ENCODE measurements around the gene KCNN1.
A peak's percentile ranks its signal among the peaks of the same experiment; 100 is the strongest.
"Not testable (repeated sequence)": the region's sequence is repeated elsewhere in the genome, so short reads cannot be mapped to it uniquely, and the experiment has no call there.

The KCNN1 gene

DNA sequence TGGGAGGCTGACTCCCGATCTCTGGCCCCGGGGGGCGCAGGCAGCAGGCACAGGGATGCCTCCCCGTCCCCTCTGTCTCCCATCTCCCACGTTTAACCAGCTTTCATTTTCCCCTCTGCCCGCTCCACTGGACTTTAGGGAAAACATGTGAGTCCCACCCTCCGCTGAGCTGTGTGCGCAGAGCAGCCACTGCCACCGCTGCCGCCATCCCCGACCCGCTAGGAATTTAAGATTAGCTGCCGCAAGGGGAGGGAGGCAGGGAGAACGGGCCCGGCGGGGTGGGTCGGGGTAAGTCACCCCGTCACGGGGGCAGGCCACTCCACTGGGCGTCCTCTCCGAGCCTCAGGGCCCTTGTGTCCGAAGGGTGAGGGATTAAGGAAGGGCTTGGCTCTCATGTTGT is 15.5 kb downstream of the KCNN1 start (continued):
- TF ChIP-seq ZFP3 (tag by site-specific recombination; IDR thresholded peaks at IDR 0.05; ENCODE audit: low read depth) (no peak), ZXDB (tag by site-specific recombination; IDR thresholded peaks at IDR 0.05) (no peak), SETDB1 (IDR thresholded peaks at IDR 0.05; ENCODE audit: insufficient read length, low read length) (no peak), ZEB2 (tag by site-specific recombination; IDR thresholded peaks at IDR 0.05) (no peak)

GRCh38 chr19:17985037-17985818 is 18.3 kb downstream of the KCNN1 start:
- TF ChIP-seq ZNF10 (tag by site-specific recombination; IDR thresholded peaks at IDR 0.05) (peak; percentile 20; the same call in 1 of the 2 replicates), ATF2 (tag by site-specific recombination; IDR thresholded peaks at IDR 0.05; ENCODE audit: low read depth) (peak; percentile 75; the same call in 1 of the 2 replicates), GLIS2 (tag by site-specific recombination; IDR thresholded peaks at IDR 0.05) (peak; percentile 34; the same call in 1 of the 2 replicates), ZFP37 (tag by site-specific recombination; IDR thresholded peaks at IDR 0.05) (no peak), ZNF777 (tag by site-specific recombination; IDR thresholded peaks at IDR 0.05; ENCODE audit: borderline replicate concordance) (no peak), ZNF629 (tag by site-specific recombination; IDR thresholded peaks at IDR 0.05) (peak; percentile 30; the same call in 1 of the 2 replicates)
- TF ChIP-seq, protein P1, sequence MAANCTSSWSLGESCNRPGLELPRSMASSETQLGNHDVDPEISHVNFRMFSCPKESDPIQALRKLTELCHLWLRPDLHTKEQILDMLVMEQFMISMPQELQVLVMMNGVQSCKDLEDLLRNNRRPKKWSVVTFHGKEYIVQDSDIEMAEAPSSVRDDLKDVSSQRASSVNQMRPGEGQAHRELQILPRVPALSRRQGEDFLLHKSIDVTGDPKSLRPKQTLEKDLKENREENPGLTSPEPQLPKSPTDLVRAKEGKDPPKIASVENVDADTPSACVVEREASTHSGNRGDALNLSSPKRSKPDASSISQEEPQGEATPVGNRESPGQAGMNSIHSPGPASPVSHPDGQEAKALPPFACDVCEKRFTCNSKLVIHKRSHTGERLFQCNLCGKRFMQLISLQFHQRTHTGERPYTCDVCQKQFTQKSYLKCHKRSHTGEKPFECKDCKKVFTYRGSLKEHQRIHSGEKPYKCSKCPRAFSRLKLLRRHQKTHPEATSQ (tag by site-specific recombination; IDR thresholded peaks at IDR 0.05): no peak
- TF ChIP-seq, protein P2, sequence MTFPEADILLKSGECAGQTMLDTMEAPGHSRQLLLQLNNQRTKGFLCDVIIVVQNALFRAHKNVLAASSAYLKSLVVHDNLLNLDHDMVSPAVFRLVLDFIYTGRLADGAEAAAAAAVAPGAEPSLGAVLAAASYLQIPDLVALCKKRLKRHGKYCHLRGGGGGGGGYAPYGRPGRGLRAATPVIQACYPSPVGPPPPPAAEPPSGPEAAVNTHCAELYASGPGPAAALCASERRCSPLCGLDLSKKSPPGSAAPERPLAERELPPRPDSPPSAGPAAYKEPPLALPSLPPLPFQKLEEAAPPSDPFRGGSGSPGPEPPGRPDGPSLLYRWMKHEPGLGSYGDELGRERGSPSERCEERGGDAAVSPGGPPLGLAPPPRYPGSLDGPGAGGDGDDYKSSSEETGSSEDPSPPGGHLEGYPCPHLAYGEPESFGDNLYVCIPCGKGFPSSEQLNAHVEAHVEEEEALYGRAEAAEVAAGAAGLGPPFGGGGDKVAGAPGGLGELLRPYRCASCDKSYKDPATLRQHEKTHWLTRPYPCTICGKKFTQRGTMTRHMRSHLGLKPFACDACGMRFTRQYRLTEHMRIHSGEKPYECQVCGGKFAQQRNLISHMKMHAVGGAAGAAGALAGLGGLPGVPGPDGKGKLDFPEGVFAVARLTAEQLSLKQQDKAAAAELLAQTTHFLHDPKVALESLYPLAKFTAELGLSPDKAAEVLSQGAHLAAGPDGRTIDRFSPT (tag by site-specific recombination; IDR thresholded peaks at IDR 0.05): peak; percentile 55
- ChIA-PET CTCF (interaction anchor here (1.1 kb wide), 2 partner anchors 10 to 30 kb away, joined by 5 read pairs; no protein-coding TSS in a partner anchor), POLR2A (interaction anchor here (0.9 kb wide), 1 partner anchor 17 kb away, joined by 3 read pairs; no protein-coding TSS in a partner anchor)
- Histone ChIP-seq H3K27ac (ENCODE audit: extremely low read depth, low read depth, low read length) (no peak overlapping the region), H3K36me3 (ENCODE audit: control insufficient read depth in 2 of 2, insufficient read depth in 1 of 2, low read length in 2 of 2) (no peaks in the 10 kb centered on the region), H3K9me3 (ENCODE audit: control insufficient read depth, insufficient read depth, low read depth, low read length) (no peaks in the 10 kb centered on the region), H3K4me3 (ENCODE audit: low read depth, low read length) (no peak overlapping the region), H3K4me1 (ENCODE audit: control insufficient read depth, insufficient read depth, low read length) (no peaks in the 10 kb centered on the region)

- CTCF ChIA-PET: interaction anchor here (1.4 kb wide), 1 partner anchor 10 kb away, joined by 4 read pairs; no protein-coding TSS in a partner anchor
- H3K36me3 ChIP-seq (ENCODE audit: control insufficient read depth in 2 of 2, insufficient read depth in 1 of 2, low read length in 2 of 2); H3K9me3 ChIP-seq (ENCODE audit: control insufficient read depth, insufficient read depth, low read depth, low read length): not testable (repeated sequence)
Observed at GRCh38 chr19:17986569-17986968, 19.7 kb downstream of the KCNN1 start.

DNA sequence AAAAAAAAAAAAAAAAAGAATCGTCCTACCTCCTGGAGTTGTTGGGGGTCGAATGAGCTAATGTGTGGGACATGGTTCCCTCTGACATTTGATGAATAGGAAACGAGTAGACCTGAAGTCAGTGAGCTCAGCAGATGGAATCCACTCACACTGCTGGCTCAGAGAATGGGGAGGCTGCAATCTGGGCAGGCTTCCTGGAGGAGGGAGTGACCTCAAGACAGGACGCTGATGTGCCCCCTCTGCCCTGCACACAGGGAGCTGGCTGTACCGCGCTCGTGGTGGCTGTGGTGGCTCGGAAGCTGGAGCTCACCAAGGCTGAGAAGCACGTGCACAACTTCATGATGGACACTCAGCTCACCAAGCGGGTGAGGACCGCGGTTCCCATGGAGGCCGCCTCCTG is 21.3 kb downstream of the KCNN1 start:
- ChIA-PET POLR2A (interaction anchor here (0.7 kb wide), 1 partner anchor 157 kb away, joined by 5 read pairs; no protein-coding TSS in a partner anchor), CTCF (interaction anchor here (0.8 kb wide), 1 partner anchor 8 kb away, joined by 4 read pairs; no protein-coding TSS in a partner anchor)
- H3K27ac ChIP-seq (ENCODE audit: extremely low read depth, low read depth, low read length): no peak overlapping the region
- no peak for TF ChIP-seq ZNF843 (tag by site-specific recombination; IDR thresholded peaks at IDR 0.05)
- TF ChIP-seq HOXC10 (CRISPR knock-in tag; IDR thresholded peaks at IDR 0.05): no peak
- TF ChIP-seq ZNF214 (tag by site-specific recombination; IDR thresholded peaks at IDR 0.05; ENCODE audit: borderline replicate concordance): no peak
- no peak for TF ChIP-seq YY1 (tag by site-specific recombination; IDR thresholded peaks at IDR 0.05)
- no peak for TF ChIP-seq BCL11A (tag by site-specific recombination; IDR thresholded peaks at IDR 0.05; ENCODE audit: low read depth)
- TF ChIP-seq ZNF362 (tag by site-specific recombination; IDR thresholded peaks at IDR 0.05): no peak
- TF ChIP-seq ZNF701 (tag by site-specific recombination; IDR thresholded peaks at IDR 0.05): no peak
- TF ChIP-seq ZBTB26 (tag by site-specific recombination; optimal IDR thresholded peaks at IDR 0.05): no peak
- TF ChIP-seq ZNF391 (tag by site-specific recombination; IDR thresholded peaks at IDR 0.05; ENCODE audit: borderline replicate concordance, low read depth): no peak
- H3K4me3 ChIP-seq (ENCODE audit: low read depth, low read length): no peak overlapping the region
- H3K4me1 ChIP-seq (ENCODE audit: control insufficient read depth, insufficient read depth, low read length): no peaks in the 10 kb centered on the region
- no peaks in the 10 kb centered on the region for H3K9me3 ChIP-seq (ENCODE audit: control insufficient read depth, insufficient read depth, low read depth, low read length)
- H3K36me3 ChIP-seq (ENCODE audit: control insufficient read depth in 2 of 2, insufficient read depth in 1 of 2, low read length in 2 of 2): no peaks in the 10 kb centered on the region

More at GRCh38 chr19:17986569-17986968, 19.7 kb downstream of the KCNN1 start:
- H3K27ac ChIP-seq (ENCODE audit: extremely low read depth, low read depth, low read length); H3K4me3 ChIP-seq (ENCODE audit: low read depth, low read length); POLR2A ChIA-PET; H3K4me1 ChIP-seq (ENCODE audit: control insufficient read depth, insufficient read depth, low read length): not testable (repeated sequence)
- peak; percentile 97 for TF ChIP-seq ZNF121 (tag by site-specific recombination; IDR thresholded peaks at IDR 0.05)

Measured in HEK293 (cell line).